HCT116 (cell line): ENCODE data around the gene USP28. TPM values are rescaled to one million over a fixed set of nuclear protein-coding genes. Genes with fewer than 3 reads are reported as not detected.

ENCODE experiments used
- ATAC-seq: fragments of 200-7000 bp; cut with Tn5 transposase; 2 replicates; pipeline ENCODE4 v1.9.1; 2020; ENCODE audit warnings: mild to moderate bottlenecking, moderate library complexity
- BruUV-seq: library from RNA; stranded (reverse); fragments of 400-500 nt; replicated peaks from 2 replicates; lab custom pipeline; 2021; lab: Mats Ljungman, UMichigan
- CTCF ChIA-PET: fragments of 300-600 bp; sonication (Branson Sonifier 250); formaldehyde crosslinking; loops from one replicate; lab custom pipeline; 2021; ENCODE audit warnings: antibody characterized with exemption; lab: Charles Lee
- POLR2A ChIA-PET: fragments of 300-600, 350-600 bp; sonication (Branson Sonifier 250); formaldehyde crosslinking; loops from one replicate; lab custom pipeline; 2021; ENCODE audit warnings: antibody characterized with exemption; lab: Charles Lee
- RAD21 ChIA-PET, 2 experiments: fragments of 300-600 bp; sonication (Branson Sonifier 250); formaldehyde crosslinking; loops; one replicate each; lab custom pipeline; 2023; ENCODE audit warnings: low total read pairs in 2 of 2; ENCODE audit not compliant: uncharacterized antibody in 2 of 2, unreplicated experiment in 2 of 2, low non-redundant PET in 1 of 2; lab: Charles Lee
- DNase-seq: peaks from one replicate; pipeline ENCODE4 v3.0.0-alpha.2; 2010; ENCODE audit warnings: low read depth, low spot score
- H2AFZ ChIP-seq: fragments of 200-600 bp; shearing (Covaris generic), sonication (generic); 2 replicates; pipeline ENCODE4 v1.6.1; 2017; ENCODE audit warnings: low read depth, mixed run types, mixed read lengths, antibody characterized with exemption, low read length; ENCODE audit not compliant: poor library complexity, severe bottlenecking
- H3K27ac ChIP-seq: 2 replicates; pipeline ENCODE4 v1.5.1; 2012; ENCODE audit warnings: low read depth, low read length
- H3K27me3 ChIP-seq: fragments of 200-600 bp; sonication (generic); 2 replicates; pipeline ENCODE4 v1.6.1; 2016; ENCODE audit warnings: mixed run types, low read length, mixed read lengths; ENCODE audit not compliant: insufficient read depth
- H3K36me3 ChIP-seq, 2 experiments: fragments of 200-500 bp in 1 of 2; fragments of 200-600 bp in 1 of 2; sonication (Bioruptor generic) in 1 of 2; sonication (generic) in 1 of 2; 2 replicates each; pipeline versions ENCODE4 v1.5.1 to v1.6.1; 2014 to 2016; ENCODE audit warnings: low read length in 2 of 2, inconsistent platforms in 1 of 2, mixed read lengths in 1 of 2, mixed run types in 1 of 2; ENCODE audit not compliant: insufficient read depth in 2 of 2, control insufficient read depth in 1 of 2
- H3K4me1 ChIP-seq, 2 experiments: fragments of 200-600 bp in 1 of 2; sonication (generic) in 1 of 2; 2 replicates each; pipeline versions ENCODE4 v1.5.1 to v1.6.1; 2012 to 2017; ENCODE audit warnings: low read length in 2 of 2, inconsistent platforms in 1 of 2, mild to moderate bottlenecking in 1 of 2, mixed read lengths in 1 of 2, mixed run types in 1 of 2, moderate library complexity in 1 of 2; ENCODE audit not compliant: insufficient read depth in 2 of 2, control insufficient read depth in 1 of 2
- H3K4me2 ChIP-seq: fragments of 200-600 bp; sonication (generic); 2 replicates; pipeline ENCODE4 v1.6.1; 2017; ENCODE audit warnings: mixed run types, low read length, mixed read lengths
- H3K4me3 ChIP-seq, 2 experiments: fragments of 200-600 bp in 1 of 2; sonication (generic) in 1 of 2; replicated peaks in 1 of 2; 2 replicates each; pipeline ENCODE4 v1.5.1; 2011 to 2016; ENCODE audit warnings: low read length in 2 of 2, control low read depth in 1 of 2, low read depth in 1 of 2, mild to moderate bottlenecking in 1 of 2, mixed read lengths in 1 of 2, mixed run types in 1 of 2
- H3K79me2 ChIP-seq: fragments of 200-600 bp; sonication (generic); 2 replicates; pipeline ENCODE4 v1.6.1; 2017; ENCODE audit warnings: mild to moderate bottlenecking, mixed run types, low read length, moderate library complexity, mixed read lengths; ENCODE audit not compliant: insufficient read depth
- H3K9ac ChIP-seq: fragments of 200-600 bp; sonication (generic); 2 replicates; pipeline ENCODE4 v1.6.1; 2016; ENCODE audit warnings: low read length, mixed read lengths
- H3K9me2 ChIP-seq: fragments of 200-600 bp; sonication (generic), shearing (Covaris generic); 2 replicates; pipeline ENCODE4 v1.6.1; 2017; ENCODE audit warnings: mixed run types, mild to moderate bottlenecking, moderate library complexity; ENCODE audit not compliant: insufficient read depth
- H3K9me3 ChIP-seq, 2 experiments: fragments of 200-500 bp in 1 of 2; fragments of 200-600 bp in 1 of 2; sonication (Bioruptor generic) in 1 of 2; sonication (generic) in 1 of 2; 2 replicates each; pipeline ENCODE4 v1.6.1; 2014 to 2017; ENCODE audit warnings: low read length in 2 of 2, mixed read lengths in 2 of 2, inconsistent platforms in 1 of 2, low read depth in 1 of 2, mild to moderate bottlenecking in 1 of 2, mixed run types in 1 of 2, moderate library complexity in 1 of 2; ENCODE audit not compliant: control insufficient read depth in 1 of 2, insufficient read depth in 1 of 2
- H4K20me1 ChIP-seq: fragments of 200-600 bp; sonication (generic), shearing (Covaris generic); 2 replicates; pipeline ENCODE4 v1.6.1; 2017; ENCODE audit warnings: mixed run types, mild to moderate bottlenecking, moderate library complexity; ENCODE audit not compliant: insufficient read depth
- ATF3 ChIP-seq: IDR thresholded peaks from 2 replicates; pipeline ENCODE4 v1.6.1; 2012
- CBX3 ChIP-seq: IDR thresholded peaks from 2 replicates; pipeline ENCODE4 v1.6.1; 2012; ENCODE audit warnings: low read depth
- CEBPB ChIP-seq: IDR thresholded peaks from 2 replicates; pipeline ENCODE4 v1.6.1; 2012; ENCODE audit warnings: low read depth
- EZH2 ChIP-seq: fragments of 200-600 bp; sonication (generic); IDR thresholded peaks from 2 replicates; pipeline ENCODE4 v1.6.1; 2017; ENCODE audit warnings: antibody characterized with exemption, mixed run types
- FOSL1 ChIP-seq: IDR thresholded peaks from 2 replicates; pipeline ENCODE4 v1.6.1; 2012; ENCODE audit warnings: low read depth
- JUND ChIP-seq: IDR thresholded peaks from 2 replicates; pipeline ENCODE4 v1.6.1; 2012
- MAX ChIP-seq: IDR thresholded peaks from 2 replicates; pipeline ENCODE4 v1.6.1; 2012
- POLR2A ChIP-seq: IDR thresholded peaks from 2 replicates; pipeline ENCODE4 v1.7.0; 2011; ENCODE audit warnings: borderline replicate concordance; ENCODE audit not compliant: insufficient read depth, insufficient read length; ENCODE audit errors: extremely low read depth
- RAD21 ChIP-seq: IDR thresholded peaks from 2 replicates; pipeline ENCODE4 v1.6.1; 2012; ENCODE audit warnings: low read depth, mild to moderate bottlenecking
- REST ChIP-seq: IDR thresholded peaks from 2 replicates; pipeline ENCODE4 v1.6.1; 2012; ENCODE audit warnings: low read depth
- SIN3A ChIP-seq: IDR thresholded peaks from 2 replicates; pipeline ENCODE4 v1.6.1; 2012; ENCODE audit warnings: low read depth
- SRF ChIP-seq: IDR thresholded peaks from 2 replicates; pipeline ENCODE4 v1.6.1; 2012; ENCODE audit warnings: low read depth
- ZBTB33 ChIP-seq: IDR thresholded peaks from 2 replicates; pipeline ENCODE4 v1.6.1; 2011; ENCODE audit warnings: mild to moderate bottlenecking, low read length, moderate library complexity; ENCODE audit not compliant: insufficient replicate concordance; ENCODE audit errors: extremely low read depth
- ZFX ChIP-seq: fragments of 450-650 bp; IDR thresholded peaks from 2 replicates; pipeline ENCODE4 v1.6.1; 2017
- ZNF274 ChIP-seq: fragments of 200-500 bp; sonication (Bioruptor generic); IDR thresholded peaks from 2 replicates; pipeline ENCODE4 v1.6.1; 2014; ENCODE audit warnings: mild to moderate bottlenecking, low read depth, low read length, inconsistent platforms
- intact Hi-C: fragments of 100-400 bp; cut with micrococcal nuclease; formaldehyde crosslinking; loops from 2 replicates; pipeline ENCODE4 v1.10.0; 2022
- total RNA-seq: library from RNA; stranded (reverse); gene quantifications from one replicate; pipeline ENCODE4 v1.2.1, GENCODE V29; 2021; ENCODE audit not compliant: unreplicated experiment

The USP28 gene
- total RNA-seq, 1 experiment from 2014 or later = 23.5 TPM

GRCh38 chr11:113859665-113860064 lies 15.7 kb downstream of the USP28 start (continued):
- no peak for TF ChIP-seq REST
- TF ChIP-seq RAD21 = no peak
- no peak for TF ChIP-seq ZNF274
- no peak for TF ChIP-seq CBX3
- no peak for TF ChIP-seq CEBPB
- TF ChIP-seq EZH2 = no peak
- TF ChIP-seq ZFX = no peak
- no peak for TF ChIP-seq POLR2A

- no TSS peak for BruUV-seq
- peaks cover 0 to 2% of the 10 kb centered on the region in 2 experiments; a peak in 1 of 4 replicates for H3K36me3 ChIP-seq
- no peaks in the 10 kb centered on the region for H3K9me2 ChIP-seq
- H3K27me3 ChIP-seq = no peaks in the 10 kb centered on the region
- H3K27ac ChIP-seq = no peak overlapping the region
- H3K4me2 ChIP-seq = no peak overlapping the region
- H3K79me2 ChIP-seq = peaks cover 53% of the 10 kb centered on the region
- intact Hi-C loops = no loop called here
- H3K9me3 ChIP-seq = no peaks in the 10 kb centered on the region
- no peak overlapping the region for H3K4me3 ChIP-seq
- no peak overlapping the region for H3K9ac ChIP-seq
- no peak overlapping the region for H2AFZ ChIP-seq
- ChIA-PET POLR2A (no interaction called here), CTCF (no interaction called here), RAD21 (no interaction called here)
- peaks cover 0 to under 1% of the 10 kb centered on the region in 2 experiments; a peak in 2 of 4 replicates for H3K4me1 ChIP-seq
- ATAC-seq (no peak), DNase-seq (no peak)
- H4K20me1 ChIP-seq = no peaks in the 10 kb centered on the region
- TF ChIP-seq CEBPB (no peak), SIN3A (no peak), MAX (no peak), RAD21 (no peak), JUND (no peak), FOSL1 (no peak), SRF (no peak), EZH2 (no peak), ATF3 (no peak), REST (no peak), ZBTB33 (no peak), ZNF274 (no peak)
Measured at GRCh38 chr11:113856966-113857759, 18.2 kb downstream of the USP28 start.
